A673 (cell line): Measurements from ENCODE around the gene PWWP2A.

Source experiments
- CTCF ChIP-seq: fragments of 300-800, 200-600 bp; sonication (generic); conservative IDR thresholded peaks from 2 replicates; pipeline ENCODE4 v1.5.1; 2017; ENCODE audit warnings: low read depth, mild to moderate bottlenecking, antibody characterized with exemption, low read length, moderate library complexity, mixed read lengths
- EZH2 ChIP-seq: fragments of 200-600 bp; sonication (generic); IDR thresholded peaks from 2 replicates; pipeline ENCODE4 v1.6.1; 2017; ENCODE audit warnings: borderline replicate concordance, low read depth, mild to moderate bottlenecking, mixed read lengths, antibody characterized with exemption, low read length; ENCODE audit not compliant: poor library complexity, severe bottlenecking

- TF ChIP-seq CTCF (no peak), EZH2 (no peak)
Observed at GRCh38 chr5:160057256-160057655, 62.0 kb downstream of the PWWP2A start.
